CD4-positive, alpha-beta T cell treated with Interferon gamma for 1 hour (primary cell): ENCODE results near the gene TSC2.

Experiments
- DNase-seq: peaks from one replicate; pipeline ENCODE4 v3.0.0-alpha.2; 2020

The TSC2 gene

DNA sequence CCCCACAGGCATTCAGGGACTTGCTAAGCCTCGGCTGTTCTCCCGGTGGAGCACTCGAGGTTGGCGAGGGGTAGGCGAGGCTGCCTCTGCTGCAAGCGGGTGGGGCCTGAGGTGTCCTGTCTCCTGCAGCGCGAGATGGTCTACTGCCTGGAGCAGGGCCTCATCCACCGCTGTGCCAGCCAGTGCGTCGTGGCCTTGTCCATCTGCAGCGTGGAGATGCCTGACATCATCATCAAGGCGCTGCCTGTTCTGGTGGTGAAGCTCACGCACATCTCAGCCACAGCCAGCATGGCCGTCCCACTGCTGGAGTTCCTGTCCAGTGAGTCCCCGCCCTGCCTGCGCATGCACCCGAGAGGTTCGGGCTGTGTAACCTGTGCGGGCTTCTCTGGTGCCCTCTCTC, 26.3 kb downstream of the TSC2 start:
- no peak for DNase-seq

DNA sequence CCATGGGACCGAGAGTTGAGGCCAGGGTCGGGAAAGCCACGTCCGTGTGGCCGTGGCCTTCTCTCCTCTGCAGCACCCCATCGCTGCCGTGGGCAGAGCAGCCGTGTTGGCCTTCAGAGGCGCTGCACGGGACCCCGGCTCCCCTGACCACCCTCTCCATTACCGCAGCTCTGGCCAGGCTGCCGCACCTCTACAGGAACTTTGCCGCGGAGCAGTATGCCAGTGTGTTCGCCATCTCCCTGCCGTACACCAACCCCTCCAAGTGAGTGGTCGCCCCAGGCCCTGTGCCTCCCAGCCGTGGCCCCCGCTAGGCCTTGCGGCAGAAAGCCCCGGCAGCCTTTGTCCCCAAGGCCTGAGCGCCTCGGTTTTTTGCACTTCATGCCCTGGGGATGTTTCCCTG, 27.8 kb downstream of the TSC2 start:
- DNase-seq, result no peak

DNA sequence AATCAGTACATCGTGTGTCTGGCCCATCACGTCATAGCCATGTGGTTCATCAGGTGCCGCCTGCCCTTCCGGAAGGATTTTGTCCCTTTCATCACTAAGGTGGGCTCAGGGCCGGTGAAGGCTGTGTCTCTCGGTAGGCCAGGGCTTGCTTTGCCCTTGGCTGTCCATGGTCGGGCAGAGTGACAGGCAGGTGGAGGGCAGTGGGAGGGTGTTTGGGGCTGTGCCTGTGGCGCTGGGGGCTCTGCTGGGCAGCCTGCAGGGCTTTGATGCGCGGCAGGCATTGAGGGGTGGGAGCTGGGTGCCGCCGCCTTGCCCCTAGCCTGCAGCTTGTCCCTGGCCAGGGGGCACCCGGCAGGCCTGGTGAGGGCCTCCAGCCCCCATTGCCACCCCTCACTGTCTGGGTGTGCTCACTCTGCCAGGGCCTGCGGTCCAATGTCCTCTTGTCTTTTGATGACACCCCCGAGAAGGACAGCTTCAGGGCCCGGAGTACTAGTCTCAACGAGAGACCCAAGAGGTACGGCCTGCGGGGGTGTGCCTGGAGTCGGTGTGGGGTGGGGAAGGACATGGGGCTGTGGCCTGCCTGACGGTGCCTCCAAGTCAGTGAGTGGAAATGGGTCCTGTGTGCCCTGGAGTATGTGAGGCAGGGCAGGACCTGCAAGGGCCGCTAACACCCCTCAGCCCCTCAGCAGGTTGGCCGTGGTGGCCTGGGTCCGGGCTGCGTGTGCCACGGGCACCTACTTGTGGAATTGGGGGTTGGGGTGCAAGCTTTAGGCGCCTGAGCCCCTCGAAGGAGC, 28.5 kb downstream of the TSC2 start:
- no peak for DNase-seq

DNA sequence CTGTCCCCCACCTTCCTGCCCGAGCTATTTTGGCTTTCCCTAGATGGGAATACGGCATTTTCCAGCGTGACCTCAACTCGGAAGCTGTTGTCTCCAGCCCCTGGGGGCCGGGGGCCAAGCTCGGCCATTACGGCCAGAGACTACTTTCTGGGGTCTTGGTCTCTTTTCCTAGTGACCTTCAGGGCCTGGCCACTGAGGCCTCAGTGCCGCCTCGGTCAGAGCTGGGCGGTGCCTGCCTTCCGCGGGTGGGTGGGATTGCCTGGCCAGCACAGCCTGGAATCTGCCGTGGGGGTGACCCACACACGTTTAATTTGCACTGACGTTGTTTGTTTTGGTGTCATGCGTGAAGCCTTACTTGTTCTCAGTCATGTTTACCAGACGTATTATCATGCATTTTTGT, 29.2 kb downstream of the TSC2 start:
- DNase-seq, result no peak

DNA sequence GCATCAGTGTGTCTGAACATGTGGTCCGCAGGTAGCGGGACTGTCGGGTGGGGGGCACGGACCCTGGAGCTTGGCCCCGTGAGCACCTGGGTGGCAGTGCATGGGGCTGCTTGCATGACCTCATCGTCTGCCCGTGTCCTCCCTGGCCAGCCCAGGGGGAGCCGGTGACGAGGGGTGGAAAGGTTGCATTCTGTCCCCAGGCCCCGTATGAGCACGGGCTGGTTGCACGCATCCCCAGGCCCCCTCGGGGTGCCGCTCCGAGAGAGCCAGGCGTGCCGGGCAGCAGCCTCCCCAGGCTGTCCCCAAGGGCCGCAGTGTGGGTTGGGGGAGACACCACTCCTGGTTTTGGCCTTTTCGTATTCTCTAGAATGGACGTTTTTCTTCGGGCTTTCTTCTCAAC, 29.9 kb downstream of the TSC2 start:
- DNase-seq, result no peak

DNA sequence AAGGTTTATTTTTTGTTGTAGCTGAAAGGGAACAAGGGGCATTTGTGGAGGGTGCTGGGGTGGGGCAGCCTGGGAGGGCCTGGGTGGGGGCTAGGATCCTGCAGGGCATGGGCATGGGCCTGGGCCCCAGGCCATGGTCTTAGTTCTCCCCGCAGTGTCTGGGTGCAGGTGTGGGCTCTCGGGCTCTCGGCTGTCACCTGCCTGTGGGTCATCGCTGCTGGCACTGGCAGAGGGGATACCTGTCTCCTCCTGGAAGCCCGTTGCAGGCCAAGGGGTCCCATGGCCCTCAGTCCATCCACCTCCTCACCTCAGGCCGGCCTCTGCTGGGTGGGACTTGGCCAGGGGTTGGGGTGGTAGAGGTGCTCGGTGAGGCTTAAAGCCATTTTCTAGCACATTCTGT, 30.3 kb downstream of the TSC2 start:
- no peak for DNase-seq

DNA sequence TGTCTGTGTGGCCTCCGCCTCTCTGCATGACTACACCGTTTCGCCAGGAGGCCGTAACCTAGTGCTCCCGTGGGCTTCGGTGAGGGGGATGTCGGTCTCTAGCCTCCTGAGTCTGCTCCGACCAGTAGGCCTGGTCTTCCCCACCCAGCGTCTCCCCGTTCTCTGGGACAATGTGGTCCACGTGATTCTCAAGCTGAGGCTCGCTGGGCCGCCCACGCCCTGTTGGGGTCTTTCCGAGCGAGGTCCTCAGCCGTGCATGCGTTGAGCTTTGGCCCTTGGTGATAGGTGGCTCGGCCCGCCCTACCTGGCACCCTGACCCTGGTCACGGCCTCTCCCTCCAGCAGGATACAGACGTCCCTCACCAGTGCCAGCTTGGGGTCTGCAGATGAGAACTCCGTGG, 30.9 kb downstream of the TSC2 start:
- DNase-seq, result no peak

DNA sequence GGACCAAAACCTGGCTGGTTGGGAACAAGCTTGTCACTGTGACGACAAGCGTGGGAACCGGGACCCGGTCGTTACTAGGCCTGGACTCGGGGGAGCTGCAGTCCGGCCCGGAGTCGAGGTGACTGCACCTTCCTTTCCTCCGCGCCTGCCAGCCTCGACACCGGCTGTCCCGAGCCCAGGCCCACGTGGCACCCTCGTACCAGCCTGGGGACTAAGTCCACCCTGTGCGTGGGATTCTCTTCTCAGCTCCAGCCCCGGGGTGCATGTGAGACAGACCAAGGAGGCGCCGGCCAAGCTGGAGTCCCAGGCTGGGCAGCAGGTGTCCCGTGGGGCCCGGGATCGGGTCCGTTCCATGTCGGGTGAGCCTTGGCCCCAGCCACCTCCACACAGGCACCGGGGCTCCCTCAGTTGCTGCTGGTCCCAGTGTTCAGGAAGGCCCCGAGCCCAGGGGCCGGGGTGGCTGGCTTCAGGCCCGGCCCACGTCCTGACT, 31.6 kb downstream of the TSC2 start:
- no peak for DNase-seq

DNA sequence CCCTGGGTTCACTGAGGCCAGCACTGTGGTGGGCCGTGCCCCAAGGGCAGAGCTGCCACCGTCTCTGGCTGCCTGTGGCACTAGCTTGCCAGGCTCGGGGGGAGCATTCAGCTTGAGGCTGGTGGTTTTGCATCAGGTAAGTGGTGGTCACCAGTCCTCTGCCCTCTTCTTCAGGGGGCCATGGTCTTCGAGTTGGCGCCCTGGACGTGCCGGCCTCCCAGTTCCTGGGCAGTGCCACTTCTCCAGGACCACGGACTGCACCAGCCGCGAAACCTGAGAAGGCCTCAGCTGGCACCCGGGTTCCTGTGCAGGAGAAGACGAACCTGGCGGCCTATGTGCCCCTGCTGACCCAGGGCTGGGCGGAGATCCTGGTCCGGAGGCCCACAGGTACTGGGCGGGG, 32.2 kb downstream of the TSC2 start:
- DNase-seq, result no peak

DNA sequence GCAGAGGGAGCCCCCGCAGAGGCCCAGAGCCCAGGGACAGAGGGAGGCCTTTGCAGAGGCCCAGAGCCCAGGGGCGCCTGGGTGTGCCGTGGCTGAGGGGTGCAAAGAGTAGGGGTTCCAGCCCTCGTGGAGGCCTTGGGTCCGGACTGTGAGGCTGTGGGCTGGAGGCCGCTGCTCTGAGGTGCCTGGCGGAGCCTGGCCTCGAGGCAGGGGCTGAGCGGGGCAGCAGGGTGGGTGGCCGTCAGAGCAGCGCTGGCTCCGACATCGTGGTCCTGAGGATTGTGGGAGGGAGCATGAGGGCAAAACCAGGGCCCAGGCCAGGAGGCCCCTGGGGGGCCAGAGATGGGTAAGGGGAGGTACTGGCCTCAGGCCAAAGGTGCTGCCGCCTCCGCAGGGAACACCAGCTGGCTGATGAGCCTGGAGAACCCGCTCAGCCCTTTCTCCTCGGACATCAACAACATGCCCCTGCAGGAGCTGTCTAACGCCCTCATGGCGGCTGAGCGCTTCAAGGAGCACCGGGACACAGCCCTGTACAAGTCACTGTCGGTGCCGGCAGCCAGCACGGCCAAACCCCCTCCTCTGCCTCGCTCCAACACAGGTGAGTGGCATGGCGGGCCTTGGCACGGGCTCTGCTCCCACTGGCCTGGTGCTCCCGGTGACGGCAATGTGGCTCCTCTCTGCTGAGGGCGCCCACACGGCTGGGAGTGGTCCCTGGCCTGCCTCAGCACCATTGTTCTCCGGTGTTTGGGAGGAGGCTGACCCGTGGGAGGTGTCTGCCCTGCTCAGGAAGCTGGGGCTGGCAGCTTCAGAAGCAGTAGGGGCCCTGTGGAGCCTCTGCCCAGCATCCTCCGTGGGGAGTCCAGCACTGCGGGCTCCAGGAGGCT, 33.7 kb downstream of the TSC2 start:
- DNase-seq, result no peak

DNA sequence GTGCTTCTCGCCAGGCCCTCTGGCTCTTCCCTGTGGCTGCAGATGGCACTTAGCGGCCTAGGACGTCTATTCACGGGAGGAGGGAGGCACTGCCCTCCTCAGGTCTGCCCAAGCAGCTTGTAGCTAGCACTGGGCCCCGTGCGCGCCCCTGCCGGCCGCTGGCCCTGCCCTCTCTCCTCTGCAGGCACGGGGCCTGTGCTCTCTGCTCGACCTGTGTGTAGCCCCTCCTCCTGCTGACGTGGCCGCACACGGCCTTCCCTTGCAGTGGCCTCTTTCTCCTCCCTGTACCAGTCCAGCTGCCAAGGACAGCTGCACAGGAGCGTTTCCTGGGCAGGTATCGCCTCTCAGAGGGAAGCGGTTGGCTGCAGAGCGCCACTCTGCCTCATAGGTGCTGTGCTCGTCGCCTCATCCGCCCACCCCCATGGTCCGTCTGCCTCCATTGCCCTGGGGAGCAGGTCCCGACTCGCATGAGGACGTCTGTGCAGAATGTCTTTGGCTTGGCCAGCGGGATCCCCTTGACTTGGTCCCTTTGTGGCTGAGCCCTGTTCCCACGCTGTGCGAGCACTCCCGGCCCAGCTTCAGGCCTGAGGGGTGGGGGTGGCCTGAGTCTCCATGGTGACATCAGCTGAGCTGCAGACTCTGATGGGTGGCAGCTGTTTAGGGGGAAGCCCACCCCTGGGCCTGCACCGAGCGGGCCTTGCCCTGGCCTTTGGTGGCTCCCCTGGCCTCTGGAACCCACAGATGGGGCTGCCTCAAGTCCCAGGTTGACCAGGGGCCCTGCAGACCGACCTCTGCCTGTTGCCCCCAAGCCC, 34.6 kb downstream of the TSC2 start:
- DNase-seq, result no peak

DNA sequence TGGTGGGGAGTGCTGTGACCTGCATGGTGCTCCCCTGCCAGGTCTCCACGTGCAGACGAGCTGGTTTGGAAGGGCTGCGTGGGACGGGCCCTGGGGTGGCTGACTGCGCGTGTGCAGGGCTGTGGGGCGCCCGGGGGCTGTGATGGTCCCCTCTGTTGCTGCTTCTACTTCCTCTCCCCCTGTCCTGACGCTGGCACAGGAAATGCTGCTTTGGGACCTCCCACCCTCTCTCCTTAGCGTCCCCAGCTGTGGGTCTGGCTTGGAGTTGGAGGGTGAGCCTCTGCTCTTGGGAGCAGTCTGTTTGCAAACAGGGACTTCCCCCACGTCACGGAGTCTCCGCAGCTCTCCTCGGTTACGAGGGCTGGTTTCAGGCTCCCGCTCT, 35.2 kb downstream of the TSC2 start:
- DNase-seq, result no peak

DNA sequence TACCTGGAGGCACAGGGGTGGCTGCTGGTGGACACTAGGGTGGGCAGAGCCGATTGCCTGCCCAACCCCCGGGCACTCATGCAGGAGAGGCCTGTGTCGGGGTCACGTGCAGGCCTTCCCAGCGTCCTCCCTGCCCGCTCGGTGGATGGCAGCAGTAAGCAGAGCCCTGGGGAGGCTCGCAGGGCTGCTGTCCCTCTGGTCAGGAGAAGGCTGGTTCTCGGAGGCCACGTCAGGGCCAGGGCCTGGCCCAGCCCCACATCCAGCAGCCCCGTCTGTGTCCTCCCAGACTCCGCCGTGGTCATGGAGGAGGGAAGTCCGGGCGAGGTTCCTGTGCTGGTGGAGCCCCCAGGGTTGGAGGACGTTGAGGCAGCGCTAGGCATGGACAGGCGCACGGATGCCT, 35.6 kb downstream of the TSC2 start:
- DNase-seq, result no peak

DNA sequence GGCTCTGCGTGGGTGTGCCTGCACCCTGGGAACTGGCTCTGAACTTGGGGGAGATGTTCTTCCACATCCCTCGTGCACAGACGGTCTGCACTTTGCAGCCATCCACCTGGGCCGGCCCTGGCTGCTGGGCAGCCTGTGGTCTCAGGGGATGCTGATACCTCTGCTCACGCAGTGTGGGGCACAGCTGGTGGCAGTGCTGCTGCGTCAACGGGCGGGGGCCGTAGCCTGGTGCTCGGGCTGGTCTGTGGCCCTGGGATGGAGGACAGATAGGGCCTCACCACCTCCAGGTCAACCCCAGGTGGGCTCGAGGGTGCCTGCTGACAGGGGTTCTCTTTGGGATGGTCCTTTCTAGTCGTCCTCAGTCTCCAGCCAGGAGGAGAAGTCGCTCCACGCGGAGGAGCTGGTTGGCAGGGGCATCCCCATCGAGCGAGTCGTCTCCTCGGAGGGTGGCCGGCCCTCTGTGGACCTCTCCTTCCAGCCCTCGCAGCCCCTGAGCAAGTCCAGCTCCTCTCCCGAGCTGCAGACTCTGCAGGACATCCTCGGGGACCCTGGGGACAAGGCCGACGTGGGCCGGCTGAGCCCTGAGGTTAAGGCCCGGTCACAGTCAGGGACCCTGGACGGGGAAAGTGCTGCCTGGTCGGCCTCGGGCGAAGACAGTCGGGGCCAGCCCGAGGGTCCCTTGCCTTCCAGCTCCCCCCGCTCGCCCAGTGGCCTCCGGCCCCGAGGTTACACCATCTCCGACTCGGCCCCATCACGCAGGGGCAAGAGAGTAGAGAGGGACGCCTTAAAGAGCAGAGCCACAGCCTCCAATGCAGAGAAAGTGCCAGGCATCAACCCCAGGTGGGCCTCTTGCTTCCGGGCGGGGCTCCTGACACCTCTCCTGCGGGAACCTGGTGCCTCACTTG, 36.3 kb downstream of the TSC2 start:
- no peak for DNase-seq

DNA sequence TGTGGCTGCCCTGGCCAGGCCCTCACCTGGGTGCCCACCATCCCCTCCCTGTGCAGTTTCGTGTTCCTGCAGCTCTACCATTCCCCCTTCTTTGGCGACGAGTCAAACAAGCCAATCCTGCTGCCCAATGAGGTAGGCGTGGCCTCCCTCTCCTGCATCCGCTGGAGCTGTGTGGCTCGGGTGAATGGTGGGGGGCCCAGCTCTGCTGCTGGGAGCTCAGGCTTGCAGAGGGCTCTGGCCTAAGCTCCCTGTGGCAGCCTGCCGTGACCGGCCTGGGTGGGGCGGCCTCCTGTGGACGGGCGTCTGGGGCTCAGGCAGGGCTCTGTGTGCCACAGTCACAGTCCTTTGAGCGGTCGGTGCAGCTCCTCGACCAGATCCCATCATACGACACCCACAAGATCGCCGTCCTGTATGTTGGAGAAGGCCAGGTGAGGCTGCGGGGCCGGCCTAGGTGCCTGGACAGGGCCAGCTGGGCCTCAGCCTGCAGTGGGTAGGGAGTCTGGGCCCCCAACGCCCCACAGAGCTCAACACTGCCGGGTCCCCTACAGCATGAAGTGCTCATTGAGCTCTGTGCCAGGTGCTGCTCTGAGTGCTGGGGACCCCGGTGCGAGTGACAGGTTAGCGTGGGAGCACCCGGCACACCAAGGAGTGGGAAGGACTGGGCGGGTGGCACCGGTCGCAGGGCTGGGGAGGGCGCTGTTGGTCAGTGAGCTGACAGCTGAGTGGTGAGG, 37.3 kb downstream of the TSC2 start:
- DNase-seq, result no peak

DNA sequence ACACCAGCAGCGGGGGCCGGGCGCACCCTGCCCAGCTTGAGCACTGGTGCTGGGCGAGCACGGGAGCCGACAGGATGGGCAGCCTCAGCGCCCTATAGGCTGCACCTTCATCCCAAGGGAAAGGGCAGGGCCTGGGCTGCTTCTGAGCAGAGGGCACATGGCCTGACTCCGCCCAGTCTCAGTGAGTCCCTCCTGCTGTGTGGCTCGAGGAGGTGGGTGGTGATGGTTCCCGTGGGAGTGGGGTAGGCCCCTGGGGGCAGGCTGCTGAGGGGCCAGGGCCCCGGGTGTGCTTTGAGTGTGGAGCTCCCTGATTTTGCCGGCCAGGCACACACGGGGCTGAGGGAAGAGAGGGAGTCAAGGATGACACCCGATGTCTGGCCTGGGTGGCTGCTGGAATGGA, 37.9 kb downstream of the TSC2 start:
- DNase-seq, result no peak

DNA sequence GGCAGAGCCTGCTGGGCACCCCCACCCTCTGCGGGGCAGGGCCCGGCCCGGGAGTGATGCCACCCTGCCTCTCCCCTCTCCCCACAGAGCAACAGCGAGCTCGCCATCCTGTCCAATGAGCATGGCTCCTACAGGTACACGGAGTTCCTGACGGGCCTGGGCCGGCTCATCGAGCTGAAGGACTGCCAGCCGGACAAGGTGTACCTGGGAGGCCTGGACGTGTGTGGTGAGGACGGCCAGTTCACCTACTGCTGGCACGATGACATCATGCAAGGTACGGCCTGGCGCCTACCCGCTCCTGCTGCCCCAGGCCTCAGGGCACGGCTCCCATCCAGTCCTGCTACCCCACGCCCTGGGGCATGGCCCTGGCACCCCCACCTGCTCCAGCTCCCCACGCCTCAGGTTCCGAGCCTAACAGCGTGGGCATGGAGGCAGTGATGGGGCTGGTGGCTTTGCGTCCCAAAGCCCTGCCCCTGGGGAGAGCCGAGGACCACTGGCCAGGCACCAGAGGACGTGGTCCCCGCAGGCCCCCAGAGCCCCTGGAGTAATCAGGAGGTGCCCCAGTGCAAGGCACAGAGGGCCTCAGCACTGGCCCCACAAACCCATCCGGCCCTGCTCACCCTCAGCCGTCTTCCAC, 38.4 kb downstream of the TSC2 start:
- no peak for DNase-seq

DNA sequence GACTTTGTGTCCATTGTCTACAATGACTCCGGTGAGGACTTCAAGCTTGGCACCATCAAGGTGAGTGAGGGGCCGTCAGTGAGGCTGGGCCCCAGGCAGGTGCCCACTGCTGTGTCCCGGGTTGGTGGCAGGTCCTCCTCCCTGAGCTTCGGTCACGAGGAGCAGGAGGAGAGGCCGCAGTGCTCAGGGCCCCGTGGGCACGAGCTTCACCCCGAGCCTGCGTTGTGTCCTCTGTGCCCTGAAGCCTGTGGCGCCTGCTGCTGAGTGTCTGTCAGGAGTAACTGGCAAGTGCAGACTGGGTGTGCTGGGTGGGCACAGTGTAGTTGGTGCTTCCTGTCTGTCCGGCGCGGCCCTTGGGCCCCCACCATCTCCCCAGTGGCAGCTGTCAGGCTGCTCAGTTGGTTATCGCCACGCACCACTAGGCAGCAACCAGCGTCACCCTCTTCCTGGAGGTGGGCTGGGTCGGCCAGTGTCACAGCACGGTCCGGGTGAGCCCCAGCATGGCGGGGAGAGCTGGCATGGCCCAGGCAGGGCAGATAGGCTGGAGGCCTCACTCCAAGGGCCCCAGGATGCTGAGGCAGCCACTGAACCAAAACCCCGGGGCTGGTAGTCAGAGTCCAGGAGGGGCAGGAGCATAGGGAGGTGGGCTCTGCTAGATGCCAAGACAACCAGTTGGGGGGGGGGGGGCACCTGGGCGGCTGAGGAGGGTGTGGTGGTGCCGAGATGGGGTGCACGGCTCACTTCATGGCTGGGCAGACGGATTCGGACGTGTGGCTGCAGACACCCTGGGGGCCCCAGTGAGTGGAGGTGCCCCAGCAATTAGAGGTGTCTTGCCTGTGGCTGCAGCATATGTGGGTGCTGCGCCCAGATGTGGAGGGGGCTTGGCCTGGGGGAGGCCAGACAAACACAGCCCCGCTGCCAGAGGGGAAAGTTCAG, 39.3 kb downstream of the TSC2 start:
- DNase-seq, result no peak

DNA sequence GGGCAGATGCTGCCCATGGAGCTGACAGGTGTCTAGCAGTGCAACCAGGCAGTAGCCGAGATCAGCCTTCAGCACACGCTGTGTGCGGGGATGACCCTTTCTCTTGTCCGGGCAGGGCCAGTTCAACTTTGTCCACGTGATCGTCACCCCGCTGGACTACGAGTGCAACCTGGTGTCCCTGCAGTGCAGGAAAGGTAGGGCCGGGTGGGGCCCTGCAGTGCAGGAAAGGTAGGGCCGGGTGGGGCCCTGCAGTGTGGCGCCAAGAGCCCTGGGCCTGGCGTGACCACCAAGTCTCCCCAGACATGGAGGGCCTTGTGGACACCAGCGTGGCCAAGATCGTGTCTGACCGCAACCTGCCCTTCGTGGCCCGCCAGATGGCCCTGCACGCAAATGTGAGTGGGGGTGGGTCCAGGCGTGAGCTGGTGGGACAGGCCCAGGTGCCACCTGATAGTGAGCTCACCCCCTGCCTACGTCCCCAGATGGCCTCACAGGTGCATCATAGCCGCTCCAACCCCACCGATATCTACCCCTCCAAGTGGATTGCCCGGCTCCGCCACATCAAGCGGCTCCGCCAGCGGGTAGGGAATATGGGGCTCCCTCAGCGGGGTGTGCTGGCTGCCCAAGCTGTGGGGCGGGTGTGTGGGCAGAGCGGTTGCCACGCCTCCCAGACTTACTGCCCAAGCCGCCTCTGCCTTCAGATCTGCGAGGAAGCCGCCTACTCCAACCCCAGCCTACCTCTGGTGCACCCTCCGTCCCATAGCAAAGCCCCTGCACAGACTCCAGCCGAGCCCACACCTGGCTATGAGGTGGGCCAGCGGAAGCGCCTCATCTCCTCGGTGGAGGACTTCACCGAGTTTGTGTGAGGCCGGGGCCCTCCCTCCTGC, 40.2 kb downstream of the TSC2 start:
- DNase-seq, result no peak
